ENCODE measurements around the gene CIDEB. TPM values are rescaled to one million over a fixed set of nuclear protein-coding genes. Genes with fewer than 3 reads are reported as not detected.

The CIDEB gene
- total and polyA plus RNA-seq, 2 of the 8 experiments (the other 6 are each of a cell fraction or from before 2014, with no cell fraction given), result 0.11 TPM; not detected in 1

GRCh38 chr14:24325963-24326362, 18.2 kb upstream of the CIDEB start (continued):
- TF ChIP-seq SAP30 (IDR thresholded peaks at IDR 0.05; ENCODE audit: insufficient read depth, insufficient replicate concordance, low read length), result no peak
- no peak for TF ChIP-seq POLR2A (IDR thresholded peaks at IDR 0.05; ENCODE audit: control extremely low read depth in 1 of 2, low read depth in 2 of 2, low read length in 2 of 2)
- TF ChIP-seq NRF1 (IDR thresholded peaks at IDR 0.05; ENCODE audit: low read depth, low read length), result no peak
- TF ChIP-seq CEBPB (IDR thresholded peaks at IDR 0.05; ENCODE audit: low read depth, low read length), result no peak
- no peak for TF ChIP-seq SIRT6 (IDR thresholded peaks at IDR 0.05; ENCODE audit: low read length)
